ENCODE data around the gene RCN2.

DNA sequence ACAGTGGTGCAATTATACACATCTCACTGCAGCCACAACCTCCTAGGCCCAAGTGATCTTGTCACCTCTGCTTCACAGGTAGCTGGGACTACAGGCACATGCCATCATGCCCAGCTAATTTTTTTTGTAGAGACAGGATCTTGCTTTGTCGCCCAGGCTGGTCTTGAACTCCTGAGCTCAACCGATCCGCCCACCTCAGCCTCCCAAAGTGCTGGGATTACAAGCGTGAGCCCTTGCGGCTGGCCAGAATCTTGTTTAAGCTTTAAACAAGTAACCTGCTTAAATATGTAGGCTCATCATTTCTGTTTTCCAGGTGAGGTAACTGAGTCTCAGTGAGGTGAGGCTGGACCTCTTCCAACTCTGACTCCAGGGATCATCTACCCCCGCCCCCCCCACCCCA lies 55.7 kb downstream of the RCN2 start:
- TF ChIP-seq, protein P1, sequence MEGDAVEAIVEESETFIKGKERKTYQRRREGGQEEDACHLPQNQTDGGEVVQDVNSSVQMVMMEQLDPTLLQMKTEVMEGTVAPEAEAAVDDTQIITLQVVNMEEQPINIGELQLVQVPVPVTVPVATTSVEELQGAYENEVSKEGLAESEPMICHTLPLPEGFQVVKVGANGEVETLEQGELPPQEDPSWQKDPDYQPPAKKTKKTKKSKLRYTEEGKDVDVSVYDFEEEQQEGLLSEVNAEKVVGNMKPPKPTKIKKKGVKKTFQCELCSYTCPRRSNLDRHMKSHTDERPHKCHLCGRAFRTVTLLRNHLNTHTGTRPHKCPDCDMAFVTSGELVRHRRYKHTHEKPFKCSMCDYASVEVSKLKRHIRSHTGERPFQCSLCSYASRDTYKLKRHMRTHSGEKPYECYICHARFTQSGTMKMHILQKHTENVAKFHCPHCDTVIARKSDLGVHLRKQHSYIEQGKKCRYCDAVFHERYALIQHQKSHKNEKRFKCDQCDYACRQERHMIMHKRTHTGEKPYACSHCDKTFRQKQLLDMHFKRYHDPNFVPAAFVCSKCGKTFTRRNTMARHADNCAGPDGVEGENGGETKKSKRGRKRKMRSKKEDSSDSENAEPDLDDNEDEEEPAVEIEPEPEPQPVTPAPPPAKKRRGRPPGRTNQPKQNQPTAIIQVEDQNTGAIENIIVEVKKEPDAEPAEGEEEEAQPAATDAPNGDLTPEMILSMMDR (conservative IDR thresholded peaks at IDR 0.05; ENCODE audit: low read depth, low read length) = no peak
- no peak for TF ChIP-seq EZH2 (IDR thresholded peaks at IDR 0.05; ENCODE audit: borderline replicate concordance, low read depth, low read length, poor library complexity, severe bottlenecking)
